B cell (primary cell): Measurements from ENCODE around the gene VTI1A. TPM values are rescaled to one million over a fixed set of nuclear protein-coding genes. Genes with fewer than 3 reads are reported as not detected.
A peak's percentile ranks its signal among the peaks of the same experiment; 100 is the strongest.

Source experiments
- ATAC-seq: fragments of 200-7000 bp; cut with Tn5 transposase; one replicate; pipeline ENCODE4 v1.10.0; 2021; ENCODE audit warnings: low read depth, mild to moderate bottlenecking, moderate number of reproducible peaks, moderate library complexity
- CTCF ChIA-PET: fragments of 350-600 bp; sonication (Branson Sonifier 250); formaldehyde crosslinking; loops from one replicate; lab custom pipeline; 2021; ENCODE audit warnings: antibody characterized with exemption, inconsistent platforms; lab: Charles Lee
- POLR2A ChIA-PET: fragments of 350-600 bp; sonication (Branson Sonifier 250); formaldehyde crosslinking; loops from one replicate; lab custom pipeline; 2021; ENCODE audit warnings: antibody characterized with exemption; lab: Charles Lee
- DNase-seq: peaks from one replicate; pipeline ENCODE4 v3.0.0; 2013
- H2AFZ ChIP-seq: 2 replicates; pipeline ENCODE4 v1.6.1; 2012; ENCODE audit warnings: mild to moderate bottlenecking, low read depth, low read length; ENCODE audit not compliant: insufficient read depth, poor library complexity, severe bottlenecking
- H3K27ac ChIP-seq, 2 donors: 1 replicate in 1 of 2; 2 replicates in 1 of 2; pipeline ENCODE4 v1.5.1; 2012 to 2013; ENCODE audit warnings: low read length in 2 of 2, mild to moderate bottlenecking in 2 of 2, moderate library complexity in 1 of 2
- H3K27me3 ChIP-seq, 4 experiments: fragments of 200-600 bp in 1 of 4; sonication (generic) in 1 of 4; replicated peaks in 1 of 4; 1 replicate in 2 of 4; 2 replicates in 2 of 4; pipeline versions ENCODE4 v1.6.1 to v1.7.0; 2013 to 2016; ENCODE audit warnings: low read length in 3 of 4, mild to moderate bottlenecking in 2 of 4, mixed read lengths in 1 of 4, moderate library complexity in 1 of 4; ENCODE audit not compliant: insufficient read depth in 4 of 4, control insufficient read depth in 3 of 4; ENCODE audit errors: control extremely low read depth in 1 of 4
- H3K36me3 ChIP-seq, 2 experiments: replicated peaks in 1 of 2; 1 replicate in 1 of 2; 2 replicates in 1 of 2; pipeline versions ENCODE4 v1.6.1 to v1.7.1; 2013; ENCODE audit warnings: low read length in 1 of 2; ENCODE audit not compliant: insufficient read depth in 2 of 2, control insufficient read depth in 1 of 2; ENCODE audit errors: control extremely low read depth in 1 of 2, extremely low read depth in 1 of 2
- H3K4me1 ChIP-seq, 2 donors: fragments of 200-600 bp in 1 of 2; sonication (generic) in 1 of 2; 1 replicate in 1 of 2; 2 replicates in 1 of 2; pipeline versions ENCODE4 v1.5.1 to v1.6.1; 2013 to 2017; ENCODE audit warnings: low read length in 2 of 2; ENCODE audit not compliant: control insufficient read depth in 2 of 2, insufficient read depth in 2 of 2
- H3K4me2 ChIP-seq: replicated peaks from 2 replicates; pipeline ENCODE3; 2012; ENCODE audit warnings: mild to moderate bottlenecking, low read depth, low read length; ENCODE audit not compliant: poor library complexity, severe bottlenecking
- H3K4me3 ChIP-seq, 5 experiments: fragments of 200-600 bp in 1 of 5; sonication (generic) in 1 of 5; 1 replicate in 3 of 5; 2 replicates in 2 of 5; pipeline versions ENCODE4 v1.5.1 to v1.7.0; 2011 to 2016; ENCODE audit warnings: low read length in 4 of 5, mild to moderate bottlenecking in 4 of 5, low read depth in 2 of 5, control low read depth in 1 of 5, moderate library complexity in 1 of 5; ENCODE audit not compliant: insufficient read depth in 1 of 5; ENCODE audit errors: control extremely low read depth in 1 of 5, extremely low read depth in 1 of 5
- H3K79me2 ChIP-seq: fragments of 200-600 bp; sonication (generic); one replicate; pipeline ENCODE4 v1.6.0; 2016; ENCODE audit warnings: low read length; ENCODE audit not compliant: control insufficient read depth, insufficient read depth
- H3K9ac ChIP-seq: fragments of 200-600 bp; sonication (generic); 2 replicates; pipeline ENCODE4 v1.6.1; 2017; ENCODE audit warnings: mild to moderate bottlenecking, low read length, moderate library complexity
- H3K9me3 ChIP-seq, 3 donors: one replicate each; pipeline versions ENCODE4 v1.6.1 to v1.7.1; 2013; ENCODE audit warnings: low read length in 2 of 3; ENCODE audit not compliant: control insufficient read depth in 2 of 3, insufficient read depth in 1 of 3; ENCODE audit errors: control extremely low read depth in 1 of 3
- H4K20me1 ChIP-seq: 2 replicates; pipeline ENCODE4 v1.6.0; 2012; ENCODE audit warnings: mild to moderate bottlenecking, low read length; ENCODE audit not compliant: insufficient read depth, control insufficient read depth, poor library complexity, severe bottlenecking
- H3K27ac Mint-ChIP-seq: one replicate; pipeline ENCODE4 v1.8.0; 2021; ENCODE audit warnings: mixed read lengths
- H3K27me3 Mint-ChIP-seq: one replicate; pipeline ENCODE4 v1.8.0; 2021; ENCODE audit warnings: mixed read lengths
- H3K4me1 Mint-ChIP-seq: one replicate; pipeline ENCODE4 v1.8.0; 2021; ENCODE audit warnings: mixed read lengths
- H3K4me3 Mint-ChIP-seq: one replicate; pipeline ENCODE4 v1.8.0; 2021; ENCODE audit warnings: mixed read lengths
- H3K9me3 Mint-ChIP-seq: one replicate; pipeline ENCODE4 v1.8.0; 2022; ENCODE audit warnings: mixed read lengths; ENCODE audit not compliant: insufficient read depth
- EZH2 ChIP-seq: IDR thresholded peaks from 2 replicates; pipeline ENCODE4 v1.6.1; 2012; ENCODE audit warnings: borderline replicate concordance, low read depth, mild to moderate bottlenecking, moderate library complexity, low read length; ENCODE audit not compliant: insufficient read depth, poor library complexity, severe bottlenecking
- WGBS: methylation state at CpG from one replicate; pipeline ENCODE4 v1.1.5; 2013; ENCODE audit warnings: missing lambda C conversion rate; ENCODE audit not compliant: insufficient coverage; 5-methylcytosine and 5-hydroxymethylcytosine counted together
- intact Hi-C: fragments of 100-400 bp; cut with micrococcal nuclease; formaldehyde crosslinking; loops from one replicate; pipeline ENCODE4 v1.10.0; 2022
- polyA plus RNA-seq: library from polyadenylated mRNA; depleted of rRNA; stranded (reverse); fragments of >200 nt; gene quantifications from 2 replicates; pipeline ENCODE4 v1.2.3, GENCODE V29; 2012
- total RNA-seq, 2 donors: library from RNA; stranded (reverse); fragments of 120-200 nt in 1 of 2; gene quantifications; 1 replicate in 1 of 2; 2 replicates in 1 of 2; pipeline versions ENCODE4 v1.2.3 to v1.2.4, GENCODE V29; 2013 to 2022
- TF ChIP-seq, protein P1 (sequence below): fragments of 200-600 bp; IDR thresholded peaks from one replicate; pipeline ENCODE4 v1.8.0; 2022; ENCODE audit warnings: antibody characterized with exemption, mild to moderate bottlenecking

VTI1A gene
- total and polyA plus RNA-seq, 2 donors (not counting 1 experiment from before 2014, with no cell fraction given): 20.0 to 84.1 TPM

DNA sequence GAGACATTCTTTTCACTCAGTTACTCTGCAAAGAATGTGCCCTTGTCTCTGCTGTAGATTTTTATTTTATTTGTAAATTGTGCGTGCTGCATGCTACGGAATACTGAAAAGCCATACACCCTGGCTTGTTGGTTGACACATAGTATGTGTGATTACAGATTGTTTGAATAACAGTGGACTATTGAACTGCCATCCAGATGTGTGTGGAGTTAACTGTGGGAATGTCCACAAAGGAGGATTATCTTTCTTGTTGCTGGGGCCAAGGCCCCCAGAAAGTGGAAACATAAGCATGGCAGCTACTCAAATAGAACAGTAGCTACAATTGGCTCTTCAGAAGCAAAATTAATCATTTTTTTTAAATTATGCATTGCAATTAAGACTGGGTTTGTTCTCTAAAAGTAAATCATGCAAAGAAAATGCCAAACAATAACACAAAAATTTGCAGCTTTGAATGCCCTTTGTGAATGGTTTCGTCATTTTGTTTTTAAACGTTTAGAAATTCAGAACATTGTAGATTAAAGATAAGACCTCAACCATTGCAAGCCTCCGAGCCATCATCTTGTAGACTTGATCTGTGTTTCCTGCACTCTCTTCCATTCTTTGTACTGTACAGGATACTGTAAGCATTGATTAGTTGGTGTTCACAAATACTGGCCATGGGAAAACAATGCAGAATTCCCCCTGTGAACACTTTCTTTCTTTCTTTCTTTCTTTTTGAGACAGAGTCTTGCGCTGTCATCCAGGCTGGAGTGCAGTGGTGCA lies 292.8 kb downstream of the VTI1A start:
- H2AFZ ChIP-seq: no peak overlapping the region
- H3K4me1 ChIP-seq: no peaks in the 10 kb centered on the region
- no peak overlapping the region for H3K4me3 ChIP-seq
- H3K27ac ChIP-seq: no peak overlapping the region
- ChIA-PET CTCF (no interaction called here), POLR2A (no interaction called here)
- H3K27ac Mint-ChIP-seq: no peak overlapping the region
- H4K20me1 ChIP-seq: no peaks in the 10 kb centered on the region
- H3K9ac ChIP-seq: no peak overlapping the region
- peaks cover 2 to 10% of the 10 kb centered on the region in 2 experiments for H3K36me3 ChIP-seq
- H3K4me2 ChIP-seq: no peak overlapping the region
- H3K4me1 Mint-ChIP-seq: no peaks in the 10 kb centered on the region
- H3K27me3 ChIP-seq: no peaks in the 10 kb centered on the region
- DNase-seq (no peak), ATAC-seq (no peak)
- H3K27me3 Mint-ChIP-seq: no peaks in the 10 kb centered on the region
- H3K4me3 Mint-ChIP-seq: no peak overlapping the region
- H3K9me3 ChIP-seq: no peaks in the 10 kb centered on the region
- H3K9me3 Mint-ChIP-seq: no peaks in the 10 kb centered on the region
- WGBS: 95% methylated on average over 2 of the region's 6 CpGs
- intact Hi-C loops: no loop called here
- H3K79me2 ChIP-seq: no peaks in the 10 kb centered on the region
- TF ChIP-seq, protein P1, sequence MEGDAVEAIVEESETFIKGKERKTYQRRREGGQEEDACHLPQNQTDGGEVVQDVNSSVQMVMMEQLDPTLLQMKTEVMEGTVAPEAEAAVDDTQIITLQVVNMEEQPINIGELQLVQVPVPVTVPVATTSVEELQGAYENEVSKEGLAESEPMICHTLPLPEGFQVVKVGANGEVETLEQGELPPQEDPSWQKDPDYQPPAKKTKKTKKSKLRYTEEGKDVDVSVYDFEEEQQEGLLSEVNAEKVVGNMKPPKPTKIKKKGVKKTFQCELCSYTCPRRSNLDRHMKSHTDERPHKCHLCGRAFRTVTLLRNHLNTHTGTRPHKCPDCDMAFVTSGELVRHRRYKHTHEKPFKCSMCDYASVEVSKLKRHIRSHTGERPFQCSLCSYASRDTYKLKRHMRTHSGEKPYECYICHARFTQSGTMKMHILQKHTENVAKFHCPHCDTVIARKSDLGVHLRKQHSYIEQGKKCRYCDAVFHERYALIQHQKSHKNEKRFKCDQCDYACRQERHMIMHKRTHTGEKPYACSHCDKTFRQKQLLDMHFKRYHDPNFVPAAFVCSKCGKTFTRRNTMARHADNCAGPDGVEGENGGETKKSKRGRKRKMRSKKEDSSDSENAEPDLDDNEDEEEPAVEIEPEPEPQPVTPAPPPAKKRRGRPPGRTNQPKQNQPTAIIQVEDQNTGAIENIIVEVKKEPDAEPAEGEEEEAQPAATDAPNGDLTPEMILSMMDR: no peak
- no peak for TF ChIP-seq EZH2

DNA sequence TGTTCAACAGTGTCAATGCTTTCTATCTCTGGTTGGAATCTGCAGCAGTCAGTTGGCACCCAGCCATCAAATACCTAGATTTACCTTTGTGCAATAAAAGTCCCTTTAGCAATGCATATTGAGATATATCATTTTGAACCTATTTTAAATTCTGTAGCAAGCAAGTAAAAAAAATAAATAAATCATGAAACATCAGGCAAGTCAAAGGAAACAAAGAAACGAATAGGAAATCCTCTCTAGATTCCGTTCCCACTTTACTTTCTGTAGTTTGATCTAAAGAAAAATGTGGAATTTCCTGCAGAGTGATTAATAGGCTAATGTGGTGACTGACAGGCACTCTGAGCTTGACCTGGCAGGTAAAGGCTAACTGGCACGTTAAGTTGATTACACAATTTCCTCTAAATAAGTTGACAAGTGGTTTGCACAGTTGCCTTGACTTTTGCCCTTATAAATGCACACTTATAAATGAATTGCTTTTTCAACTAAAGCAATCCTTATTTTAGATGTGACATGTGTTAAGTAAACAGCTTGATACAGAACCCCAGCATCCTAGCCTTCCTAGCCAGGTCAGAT lies 294.9 kb downstream of the VTI1A start:
- Histone ChIP-seq H3K9me3 (no peaks in the 10 kb centered on the region), H3K27ac (no peak overlapping the region), H3K4me2 (no peak overlapping the region), H3K4me1 (no peaks in the 10 kb centered on the region), H3K27me3 (no peaks in the 10 kb centered on the region), H3K36me3 (peaks cover 0 to 11% of the 10 kb centered on the region in 2 experiments), H3K4me3 (no peak overlapping the region), H3K79me2 (no peaks in the 10 kb centered on the region), H4K20me1 (no peaks in the 10 kb centered on the region), H2AFZ (no peak overlapping the region), H3K9ac (no peak overlapping the region)
- H3K9me3 Mint-ChIP-seq: no peaks in the 10 kb centered on the region
- H3K27ac Mint-ChIP-seq: no peak overlapping the region
- ChIA-PET POLR2A (no interaction called here), CTCF (no interaction called here)
- H3K4me1 Mint-ChIP-seq: no peaks in the 10 kb centered on the region
- WGBS: no CpG with 5 or more reads among the region's 3 CpGs
- no peaks in the 10 kb centered on the region for H3K27me3 Mint-ChIP-seq
- TF ChIP-seq EZH2: no peak
- TF ChIP-seq, protein P1: no peak
- H3K4me3 Mint-ChIP-seq: no peak overlapping the region
- intact Hi-C loops: no loop called here
- peak; percentile 2 for DNase-seq
- ATAC-seq: no peak
